H1 (cell line): ENCODE data around the gene NOC4L. TPM values are rescaled to one million over a fixed set of nuclear protein-coding genes. Genes with fewer than 3 reads are reported as not detected.

ENCODE experiments used
- CTCF ChIA-PET: fragments of 300-600 bp; sonication (Branson Sonifier 250); formaldehyde crosslinking; loops from one replicate; lab custom pipeline; 2021; ENCODE audit not compliant: partially characterized antibody; lab: Charles Lee
- POLR2A ChIA-PET: fragments of 300-600 bp; sonication (Branson Sonifier 250); formaldehyde crosslinking; loops from one replicate; lab custom pipeline; 2021; ENCODE audit warnings: inconsistent platforms; ENCODE audit not compliant: partially characterized antibody; lab: Charles Lee
- DNase-seq, 2 experiments: peaks; one replicate each; pipeline versions ENCODE4 v3.0.0 to v3.0.0-alpha.2; 2010 to 2022; ENCODE audit warnings: low spot score in 2 of 2, low read depth in 1 of 2, mixed read lengths in 1 of 2
- FAIRE-seq: peaks from 2 replicates; lab custom pipeline; 2011; peaks lifted over from hg19 to GRCh38; lab: Jason Lieb, UNC
- H2AFZ ChIP-seq: 2 replicates; pipeline ENCODE4 v1.8.1; 2012; ENCODE audit warnings: low read length, inconsistent platforms
- H2AK5ac ChIP-seq: 2 replicates; pipeline ENCODE4 v1.6.1; 2013; ENCODE audit warnings: low read depth, low read length
- H2BK120ac ChIP-seq: replicated peaks from 2 replicates; pipeline ENCODE3; 2013; ENCODE audit warnings: low read depth, low read length, inconsistent platforms
- H2BK12ac ChIP-seq: 2 replicates; pipeline ENCODE4 v1.6.1; 2013; ENCODE audit warnings: low read depth, low read length
- H2BK15ac ChIP-seq: 2 replicates; pipeline ENCODE4 v1.6.1; 2013; ENCODE audit warnings: low read length
- H2BK20ac ChIP-seq: 2 replicates; pipeline ENCODE4 v1.6.1; 2013; ENCODE audit warnings: low read length
- H2BK5ac ChIP-seq: 2 replicates; pipeline ENCODE4 v1.6.1; 2013; ENCODE audit warnings: low read depth, low read length
- H3K14ac ChIP-seq: 2 replicates; pipeline ENCODE4 v1.6.1; 2013; ENCODE audit warnings: inconsistent platforms; ENCODE audit not compliant: insufficient read length
- H3K18ac ChIP-seq: 2 replicates; pipeline ENCODE4 v1.6.1; 2013; ENCODE audit warnings: low read length; ENCODE audit errors: extremely low read depth
- H3K23ac ChIP-seq: 2 replicates; pipeline ENCODE4 v1.6.1; 2013; ENCODE audit warnings: inconsistent platforms; ENCODE audit not compliant: insufficient read length
- H3K23me2 ChIP-seq: 2 replicates; pipeline ENCODE4 v1.6.1; 2013; ENCODE audit warnings: low read depth, low read length
- H3K27ac ChIP-seq: 2 replicates; pipeline ENCODE4 v1.6.1; 2011; ENCODE audit warnings: low read depth, low read length, inconsistent platforms
- H3K27me3 ChIP-seq, 4 experiments: replicated peaks in 1 of 4; 1 replicate in 1 of 4; 2 replicates in 3 of 4; pipeline versions ENCODE4 v1.6.1 to v1.8.1; 2011 to 2013; ENCODE audit warnings: low read length in 3 of 4, mild to moderate bottlenecking in 3 of 4, inconsistent platforms in 2 of 4, mixed read lengths in 2 of 4, moderate library complexity in 1 of 4; ENCODE audit not compliant: control insufficient read depth in 3 of 4, insufficient read depth in 3 of 4; ENCODE audit errors: extremely low read depth in 1 of 4
- H3K36me3 ChIP-seq, 4 experiments: 2 replicates each; pipeline versions ENCODE4 v1.6.1 to v1.8.1; 2011 to 2013; ENCODE audit warnings: mild to moderate bottlenecking in 4 of 4, low read length in 3 of 4, moderate library complexity in 2 of 4, control low read depth in 1 of 4, inconsistent platforms in 1 of 4; ENCODE audit not compliant: insufficient read depth in 4 of 4, control insufficient read depth in 2 of 4
- H3K4ac ChIP-seq: replicated peaks from 2 replicates; pipeline ENCODE3; 2013; ENCODE audit warnings: low read length, low read depth, mixed read lengths, inconsistent platforms; ENCODE audit not compliant: insufficient read length
- H3K4me1 ChIP-seq, 4 experiments: replicated peaks in 1 of 4; 1 replicate in 1 of 4; 2 replicates in 3 of 4; pipeline versions ENCODE4 v1.6.1 to v1.8.1; 2011 to 2013; ENCODE audit warnings: low read length in 3 of 4, inconsistent platforms in 2 of 4, mixed read lengths in 1 of 4; ENCODE audit not compliant: insufficient read depth in 4 of 4, control insufficient read depth in 3 of 4
- H3K4me2 ChIP-seq, 2 experiments: 2 replicates each; pipeline versions ENCODE4 v1.6.1 to v1.8.1; 2011 to 2013; ENCODE audit warnings: low read depth in 2 of 2, low read length in 2 of 2, control low read depth in 1 of 2, inconsistent platforms in 1 of 2, mild to moderate bottlenecking in 1 of 2; ENCODE audit not compliant: insufficient read depth in 1 of 2
- H3K4me3 ChIP-seq, 4 experiments: fragments of 200-600, 300-600 bp in 1 of 4; sonication (generic), shearing (Covaris generic), sonication (Bioruptor Twin) in 1 of 4; 2 replicates each; pipeline versions ENCODE4 v1.5.1 to v1.8.1; 2011 to 2016; ENCODE audit warnings: low read length in 4 of 4, low read depth in 3 of 4, control low read depth in 2 of 4, inconsistent platforms in 2 of 4, mild to moderate bottlenecking in 2 of 4, mixed read lengths in 1 of 4, moderate library complexity in 1 of 4; ENCODE audit not compliant: insufficient read depth in 2 of 4; ENCODE audit errors: extremely low read depth in 1 of 4
- H3K56ac ChIP-seq: replicated peaks from 2 replicates; pipeline ENCODE3; 2013; ENCODE audit warnings: low read depth, mild to moderate bottlenecking, mixed read lengths, low read length, inconsistent platforms; ENCODE audit not compliant: insufficient read length
- H3K79me1 ChIP-seq: 2 replicates; pipeline ENCODE4 v1.6.1; 2013; ENCODE audit warnings: low read depth, low read length, control low read depth
- H3K79me2 ChIP-seq, 2 experiments: 2 replicates each; pipeline versions ENCODE4 v1.6.1 to v1.8.1; 2012 to 2013; ENCODE audit warnings: low read length in 2 of 2, mild to moderate bottlenecking in 2 of 2, inconsistent platforms in 1 of 2; ENCODE audit not compliant: insufficient read depth in 2 of 2, control insufficient read depth in 1 of 2
- H3K9ac ChIP-seq, 4 experiments: replicated peaks in 1 of 4; 1 replicate in 1 of 4; 2 replicates in 3 of 4; pipeline versions ENCODE4 v1.6.1 to v1.8.1; 2011 to 2013; ENCODE audit warnings: low read depth in 3 of 4, low read length in 3 of 4, control low read depth in 2 of 4, mild to moderate bottlenecking in 2 of 4, moderate library complexity in 2 of 4, inconsistent platforms in 1 of 4; ENCODE audit errors: extremely low read depth in 1 of 4
- H3K9me3 ChIP-seq, 2 experiments: 2 replicates each; pipeline versions ENCODE4 v1.6.1 to v1.8.1; 2012 to 2013; ENCODE audit warnings: mild to moderate bottlenecking in 2 of 2, moderate library complexity in 2 of 2, control low read depth in 1 of 2, inconsistent platforms in 1 of 2, low read depth in 1 of 2, low read length in 1 of 2, mixed read lengths in 1 of 2; ENCODE audit not compliant: insufficient read depth in 2 of 2
- H4K20me1 ChIP-seq, 2 experiments: replicated peaks in 1 of 2; 2 replicates each; pipeline versions ENCODE3 to v1.8.1; 2011 to 2013; ENCODE audit warnings: inconsistent platforms in 2 of 2, low read length in 2 of 2, mild to moderate bottlenecking in 1 of 2; ENCODE audit not compliant: insufficient read depth in 2 of 2, control insufficient read depth in 1 of 2
- H4K5ac ChIP-seq: 2 replicates; pipeline ENCODE4 v1.6.1; 2013; ENCODE audit warnings: low read length, low read depth, mixed read lengths, inconsistent platforms; ENCODE audit not compliant: insufficient read length
- H4K8ac ChIP-seq: 2 replicates; pipeline ENCODE4 v1.8.0; 2013; ENCODE audit warnings: mild to moderate bottlenecking, moderate library complexity, low read length, inconsistent platforms; ENCODE audit not compliant: insufficient read depth; ENCODE audit errors: extremely low read depth
- H4K91ac ChIP-seq: replicated peaks from 2 replicates; pipeline ENCODE3; 2013; ENCODE audit warnings: low read length, mixed read lengths, inconsistent platforms; ENCODE audit not compliant: insufficient read length
- BRCA1 ChIP-seq: IDR thresholded peaks from 2 replicates; pipeline ENCODE4 v1.6.1; 2012; ENCODE audit warnings: low read depth, low read length, improper control_type of control experiment
- CBX5 ChIP-seq: fragments of 300-800, 300-1000 bp; sonication (generic); IDR thresholded peaks from 2 replicates; pipeline ENCODE4 v1.7.1; 2016; ENCODE audit warnings: antibody characterized with exemption, low read length, low read depth
- CREB1 ChIP-seq: IDR thresholded peaks from 2 replicates; pipeline ENCODE4 v1.6.1; 2012; ENCODE audit warnings: inconsistent platforms
- JUN ChIP-seq: IDR thresholded peaks from 2 replicates; pipeline ENCODE4 v1.6.1; 2011; ENCODE audit warnings: low read depth, mild to moderate bottlenecking, improper control_type of control experiment, low read length
- JUND ChIP-seq: IDR thresholded peaks from 2 replicates; pipeline ENCODE4 v1.6.1; 2011; ENCODE audit warnings: mild to moderate bottlenecking, improper control_type of control experiment, low read length
- KDM5A ChIP-seq: fragments of 200-600 bp; IDR thresholded peaks from 2 replicates; pipeline ENCODE4 v1.7.1; 2012; ENCODE audit warnings: mild to moderate bottlenecking, low read length, inconsistent platforms, mixed read lengths
- MAFK ChIP-seq: IDR thresholded peaks from 2 replicates; pipeline ENCODE4 v1.6.1; 2012; ENCODE audit warnings: low read depth, mild to moderate bottlenecking, improper control_type of control experiment, low read length
- SP1 ChIP-seq: IDR thresholded peaks from 2 replicates; pipeline ENCODE4 v1.6.1; 2011; ENCODE audit warnings: low read depth, low read length
- SP4 ChIP-seq: IDR thresholded peaks from 2 replicates; pipeline ENCODE4 v1.6.1; 2012; ENCODE audit warnings: low read length, inconsistent platforms
- SRF ChIP-seq: IDR thresholded peaks from 2 replicates; pipeline ENCODE4 v1.6.1; 2011; ENCODE audit warnings: mild to moderate bottlenecking, low read depth, low read length, moderate library complexity
- TAF1 ChIP-seq: IDR thresholded peaks from 2 replicates; pipeline ENCODE4 v1.6.1; 2011; ENCODE audit warnings: mild to moderate bottlenecking, low read depth, low read length
- WGBS, 2 experiments: shearing (Covaris generic) in 1 of 2; methylation state at CpG; one replicate each; pipeline versions ENCODE4 v1.1.6 to v1.1.7; 2013 to 2015; ENCODE audit warnings: low lambda C conversion rate in 2 of 2, mixed read lengths in 2 of 2, inconsistent platforms in 1 of 2, low coverage in 1 of 2, missing lambda C conversion rate in 1 of 2; ENCODE audit not compliant: insufficient replicate concordance in 2 of 2, insufficient coverage in 1 of 2, insufficient read length in 1 of 2; ENCODE audit errors: extremely low coverage in 1 of 2, missing lambda C conversion rate in 1 of 2; 5-methylcytosine and 5-hydroxymethylcytosine counted together
- polyA plus RNA-seq, 7 experiments: library from polyadenylated mRNA; depleted of rRNA in 3 of 7; stranded (reverse) in 5 of 7; unstranded in 2 of 7; fragments of >200 nt in 5 of 7; fragments of 200-250 nt in 2 of 7; gene quantifications; 1 replicate in 5 of 7; 2 replicates in 1 of 7; 4 replicates in 1 of 7; pipeline versions ENCODE4 v1.2.1 to v1.2.3, GENCODE V29; 2011 to 2013; ENCODE audit warnings: missing spikeins in 2 of 7, mixed read lengths in 2 of 7
- total RNA-seq: library from RNA; stranded (reverse); fragmentation: NEBNext Ultra II Directional; extraction: Animal tissue kit (Norgen Biotek cat#: 25700); gene quantifications from 2 replicates; pipeline ENCODE4 v1.2.1, GENCODE V29; 2021
- TF ChIP-seq, protein P1 (sequence below): IDR thresholded peaks from 2 replicates; pipeline ENCODE4 v1.6.1; 2011; ENCODE audit warnings: low read depth, mild to moderate bottlenecking, low read length; ENCODE audit not compliant: insufficient read depth

The NOC4L gene
- total and polyA plus RNA-seq, 2 of the 8 experiments (the other 6 are each of a cell fraction or from before 2014, with no cell fraction given), result 26.8 to 40.3 TPM

DNA sequence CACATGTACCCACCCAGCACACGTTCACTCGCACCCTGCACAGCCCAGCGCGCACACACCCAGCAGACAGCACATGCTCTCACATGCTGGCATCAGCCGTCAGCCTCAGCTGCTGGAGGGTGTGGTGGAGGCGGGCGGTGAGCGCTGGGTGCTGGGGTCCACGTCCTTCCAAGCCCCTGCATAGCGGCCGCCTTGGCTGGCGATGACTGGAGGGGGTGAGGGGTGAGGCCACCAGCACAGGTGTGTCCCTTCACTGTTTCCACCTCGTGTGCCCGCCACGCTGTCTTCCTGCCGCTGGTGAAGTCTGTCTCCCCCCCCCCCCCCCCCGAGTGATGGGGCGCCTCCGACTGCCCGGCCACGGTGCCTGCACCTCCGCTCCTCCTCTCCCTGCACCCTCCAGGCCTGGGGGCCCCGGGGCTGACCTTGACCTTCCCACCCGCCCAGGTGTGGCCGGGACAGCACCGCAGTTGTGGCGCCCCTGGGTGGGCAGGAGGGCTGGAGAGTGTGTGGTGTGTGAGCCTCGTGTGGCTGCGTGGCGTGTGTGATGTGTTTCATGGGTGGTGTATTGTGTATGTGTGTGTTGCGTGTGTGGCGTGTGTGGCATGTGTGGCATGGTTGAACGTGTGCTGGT, 37.4 kb downstream of the NOC4L start:
- 92% methylated on average over 18 of the region's 33 CpGs; no CpG with 5 or more reads in 1 of the 2 experiments for WGBS, 2 experiments
- no peak overlapping the region for H3K18ac ChIP-seq
- no peaks in the 10 kb centered on the region; a peak in 1 of 8 replicates for H3K36me3 ChIP-seq
- peak overlapping the region; percentile 39 for H3K56ac ChIP-seq
- no peak overlapping the region for H2BK15ac ChIP-seq
- DNase-seq (no peak), FAIRE-seq (no peak)
- ChIA-PET CTCF (no interaction called here), POLR2A (no interaction called here)
- no peak overlapping the region for H3K4ac ChIP-seq
- peaks cover 0 to 5% (median 0%) of the 10 kb centered on the region in 4 experiments; a peak in 1 of 7 replicates for H3K4me1 ChIP-seq
- H3K9me3 ChIP-seq, result peaks cover 0 to 9% of the 10 kb centered on the region in 2 experiments; a peak in 1 of 4 replicates
- no peak overlapping the region for H2BK20ac ChIP-seq
- H2BK120ac ChIP-seq, result no peak overlapping the region
- H3K14ac ChIP-seq, result no peak overlapping the region
- no peak overlapping the region for H3K4me3 ChIP-seq
- no peak overlapping the region for H3K9ac ChIP-seq
- peaks cover 6% of the 10 kb centered on the region; the same call in 1 of the 2 replicates for H3K23me2 ChIP-seq
- H4K91ac ChIP-seq, result no peak overlapping the region
- H4K5ac ChIP-seq, result no peak overlapping the region
- TF ChIP-seq SRF (no peak), CBX5 (no peak), JUND (no peak), MAFK (no peak), CREB1 (no peak), BRCA1 (no peak), SP4 (no peak), JUN (no peak), SP1 (no peak), KDM5A (no peak), TAF1 (no peak)
- TF ChIP-seq, protein P1, sequence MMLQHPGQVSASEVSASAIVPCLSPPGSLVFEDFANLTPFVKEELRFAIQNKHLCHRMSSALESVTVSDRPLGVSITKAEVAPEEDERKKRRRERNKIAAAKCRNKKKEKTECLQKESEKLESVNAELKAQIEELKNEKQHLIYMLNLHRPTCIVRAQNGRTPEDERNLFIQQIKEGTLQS, result no peak
- H3K4me2 ChIP-seq, result no peak overlapping the region
- H4K20me1 ChIP-seq, result peaks cover 0 to 10% of the 10 kb centered on the region in 2 experiments
- H2AK5ac ChIP-seq, result peak overlapping the region; percentile 28; the same call in 1 of the 2 replicates
- H2BK12ac ChIP-seq, result no peak overlapping the region
- no peak overlapping the region for H3K27ac ChIP-seq
- H3K79me1 ChIP-seq, result no peaks in the 10 kb centered on the region
- no peak overlapping the region for H4K8ac ChIP-seq
- H3K23ac ChIP-seq, result no peak overlapping the region
- no peaks in the 10 kb centered on the region for H3K79me2 ChIP-seq
- peaks cover 0 to 55% (median 30%) of the 10 kb centered on the region in 4 experiments; a peak in 5 of 7 replicates for H3K27me3 ChIP-seq
- no peak overlapping the region for H2AFZ ChIP-seq
- H2BK5ac ChIP-seq, result no peak overlapping the region; the same call in 1 of the 2 replicates
